Endothelial cell of umbilical vein (primary cell): ENCODE measurements around the gene OSBPL6. TPM values are rescaled to one million over a fixed set of nuclear protein-coding genes. Genes with fewer than 3 reads are reported as not detected.

Source experiments
- BruUV-seq: library from RNA; stranded (reverse); fragments of 400-500 nt; replicated peaks from 2 replicates; lab custom pipeline; 2021; lab: Mats Ljungman, UMichigan
- CTCF ChIA-PET: fragments of 300-600, 350-600 bp; sonication (Branson Sonifier 250); formaldehyde crosslinking; loops from one replicate; lab custom pipeline; 2021; ENCODE audit warnings: antibody characterized with exemption, inconsistent platforms; lab: Charles Lee
- POLR2A ChIA-PET: fragments of 300-600, 350-600 bp; sonication (Branson Sonifier 250); formaldehyde crosslinking; loops from one replicate; lab custom pipeline; 2021; ENCODE audit warnings: antibody characterized with exemption, inconsistent platforms; lab: Charles Lee
- DNase-seq: peaks from one replicate; pipeline ENCODE4 v3.0.0-alpha.2; 2011; ENCODE audit warnings: low read depth, low spot score
- FAIRE-seq: peaks from 2 replicates; lab custom pipeline; 2011; peaks lifted over from hg19 to GRCh38; lab: Jason Lieb, UNC
- H2AFZ ChIP-seq: 2 replicates; pipeline ENCODE4 v1.6.0; 2012; ENCODE audit warnings: low read depth, low read length, control low read depth, inconsistent platforms
- H3K27ac ChIP-seq: 2 replicates; pipeline ENCODE4 v1.5.1; 2011; ENCODE audit warnings: low read depth, mild to moderate bottlenecking, control low read depth, low read length, moderate library complexity; ENCODE audit not compliant: insufficient read depth
- H3K27me3 ChIP-seq, 2 experiments: 2 replicates each; pipeline versions ENCODE4 v1.6.0 to v1.6.1; 2011; ENCODE audit warnings: low read length in 2 of 2, mixed read lengths in 1 of 2; ENCODE audit not compliant: control insufficient read depth in 2 of 2, insufficient read depth in 2 of 2
- H3K36me3 ChIP-seq, 2 experiments: 2 replicates in 1 of 2; 3 replicates in 1 of 2; pipeline ENCODE4 v1.5.1; 2011; ENCODE audit warnings: low read length in 2 of 2, mild to moderate bottlenecking in 1 of 2, moderate library complexity in 1 of 2; ENCODE audit not compliant: control insufficient read depth in 2 of 2, insufficient read depth in 2 of 2; ENCODE audit errors: extremely low read depth in 1 of 2
- H3K4me1 ChIP-seq: 3 replicates; pipeline ENCODE4 v1.5.1; 2011; ENCODE audit warnings: mild to moderate bottlenecking, low read length; ENCODE audit not compliant: control insufficient read depth, insufficient read depth; ENCODE audit errors: extremely low read depth
- H3K4me2 ChIP-seq: 2 replicates; pipeline ENCODE4 v1.6.1; 2011; ENCODE audit warnings: low read length, control low read depth, mixed read lengths; ENCODE audit not compliant: insufficient read depth
- H3K4me3 ChIP-seq, 3 experiments: fragments of 200-600 bp in 1 of 3; sonication (generic), shearing (Covaris generic) in 1 of 3; replicated peaks in 1 of 3; 2 replicates each; pipeline ENCODE4 v1.5.1; 2011 to 2016; ENCODE audit warnings: control low read depth in 3 of 3, low read length in 3 of 3, mild to moderate bottlenecking in 2 of 3, inconsistent platforms in 1 of 3, low read depth in 1 of 3, moderate library complexity in 1 of 3; ENCODE audit not compliant: insufficient read depth in 1 of 3
- H3K79me2 ChIP-seq: 2 replicates; pipeline ENCODE4 v1.6.0; 2012; ENCODE audit warnings: low read length, inconsistent platforms; ENCODE audit not compliant: control insufficient read depth, insufficient read depth
- H3K9ac ChIP-seq: replicated peaks from 2 replicates; pipeline ENCODE3; 2011; ENCODE audit warnings: low read length, control low read depth; ENCODE audit not compliant: insufficient read depth; ENCODE audit errors: extremely low read depth
- H3K9me1 ChIP-seq: replicated peaks from 3 replicates; pipeline ENCODE4 v1.6.0; 2011; ENCODE audit warnings: mild to moderate bottlenecking, low read length; ENCODE audit not compliant: control insufficient read depth, insufficient read depth; ENCODE audit errors: extremely low read depth
- H3K9me3 ChIP-seq: replicated peaks from 2 replicates; pipeline ENCODE4 v1.5.1; 2012; ENCODE audit warnings: low read length, inconsistent platforms; ENCODE audit not compliant: control insufficient read depth, insufficient read depth
- H4K20me1 ChIP-seq: replicated peaks from 2 replicates; pipeline ENCODE3; 2011; ENCODE audit warnings: mild to moderate bottlenecking, low read length; ENCODE audit not compliant: control insufficient read depth, insufficient read depth; ENCODE audit errors: extremely low read depth
- GATA2 ChIP-seq: IDR thresholded peaks from 2 replicates; pipeline ENCODE4 v1.7.0; 2011; ENCODE audit warnings: low read depth, mild to moderate bottlenecking, moderate library complexity, mixed read lengths, low read length; ENCODE audit not compliant: insufficient read length, insufficient read depth
- JUN ChIP-seq: IDR thresholded peaks from 2 replicates; pipeline ENCODE4 v1.6.1; 2011; ENCODE audit warnings: borderline replicate concordance, low read depth; ENCODE audit not compliant: insufficient read length, insufficient read depth
- MAX ChIP-seq: IDR thresholded peaks from 2 replicates; pipeline ENCODE4 v1.6.1; 2011; ENCODE audit not compliant: insufficient read depth, insufficient read length
- MYC ChIP-seq: IDR thresholded peaks from one replicate; pipeline ENCODE4 v1.6.1; 2011; ENCODE audit warnings: mild to moderate bottlenecking, low read depth, low read length
- dilution Hi-C: fragments of 300-500 bp; cut with MboI; formaldehyde crosslinking; loops from one replicate; pipeline ENCODE4 v1.15.0; 2019; ENCODE audit warnings: low sequenced_read_pairs; ENCODE audit not compliant: extremely low pct_ligation_motif_present
- intact Hi-C: fragments of 100-400 bp; cut with micrococcal nuclease; formaldehyde crosslinking; loops from one replicate; pipeline ENCODE4 v1.10.0; 2022
- polyA plus RNA-seq, 4 experiments: library from polyadenylated mRNA; depleted of rRNA in 3 of 4; stranded (reverse) in 3 of 4; unstranded in 1 of 4; fragments of >200 nt; gene quantifications; 2 replicates each; pipeline versions ENCODE4 v1.2.1 to v1.2.3, GENCODE V29; 2011 to 2012; ENCODE audit warnings: missing spikeins in 1 of 4
- total RNA-seq: library from RNA; stranded (reverse); gene quantifications from 2 replicates; pipeline ENCODE4 v1.2.3, GENCODE V29; 2021

OSBPL6 gene
- total and polyA plus RNA-seq, 2 donors (not counting 3 experiments of a cell fraction or from before 2014, with no cell fraction given): 1.5 to 2.3 TPM

GRCh38 chr2:178301649-178302238 is 107.4 kb downstream of the OSBPL6 start:
- no peak overlapping the region for H3K27ac ChIP-seq
- no peak overlapping the region for H3K9ac ChIP-seq
- ChIA-PET POLR2A (no interaction called here), CTCF (interaction anchor here (1.1 to 1.3 kb wide), 2 partner anchors 22 to 189 kb away, joined by 3 read pairs; partner anchors contain the start of gene RBM45)
- peaks cover 29% of the 10 kb centered on the region for H3K4me1 ChIP-seq
- DNase-seq: no peak
- no peaks in the 10 kb centered on the region for H3K9me3 ChIP-seq
- H3K36me3 ChIP-seq: no peaks in the 10 kb centered on the region
- H3K9me1 ChIP-seq: no peaks in the 10 kb centered on the region
- dilution Hi-C loops: no loop called here
- FAIRE-seq: no peak
- H3K27me3 ChIP-seq: no peaks in the 10 kb centered on the region
- no peaks in the 10 kb centered on the region for H4K20me1 ChIP-seq
- intact Hi-C loops: no loop called here
- no peak overlapping the region for H2AFZ ChIP-seq
- H3K4me2 ChIP-seq: no peak overlapping the region
- no peaks in the 10 kb centered on the region for H3K79me2 ChIP-seq
- no TSS peak for BruUV-seq
- no peak overlapping the region for H3K4me3 ChIP-seq
- no peak for TF ChIP-seq MAX

GRCh38 chr2:178304333-178304732 is 110.0 kb downstream of the OSBPL6 start:
- CTCF ChIA-PET: interaction anchor here (2.9 kb wide), 1 partner anchor 110 kb away, joined by 21 read pairs; no protein-coding TSS in a partner anchor
- no peak overlapping the region for H2AFZ ChIP-seq
- no peaks in the 10 kb centered on the region for H3K9me3 ChIP-seq
- no peaks in the 10 kb centered on the region for H3K27me3 ChIP-seq
- H3K9ac ChIP-seq: no peak overlapping the region
- H3K27ac ChIP-seq: no peak overlapping the region
- H4K20me1 ChIP-seq: no peaks in the 10 kb centered on the region
- FAIRE-seq: no peak
- no peak for DNase-seq
- POLR2A ChIA-PET: no interaction called here
- no peaks in the 10 kb centered on the region for H3K79me2 ChIP-seq
- intact Hi-C loops: no loop called here
- no peaks in the 10 kb centered on the region for H3K36me3 ChIP-seq
- no peak overlapping the region for H3K4me3 ChIP-seq
- BruUV-seq: no TSS peak
- no peak overlapping the region for H3K4me2 ChIP-seq
- dilution Hi-C loops: no loop called here
- TF ChIP-seq GATA2: no peak
- no peak for TF ChIP-seq MYC
- TF ChIP-seq JUN: no peak
- no peak for TF ChIP-seq MAX
- peaks cover 17% of the 10 kb centered on the region for H3K4me1 ChIP-seq
- no peaks in the 10 kb centered on the region for H3K9me1 ChIP-seq
